H1 (cell line): Measurements from ENCODE around the gene NDUFS8.

Source experiments
- CEBPB ChIP-seq: IDR thresholded peaks from 2 replicates; pipeline ENCODE4 v1.6.1; 2012; ENCODE audit warnings: low read depth, low read length
- CHD2 ChIP-seq: IDR thresholded peaks from 2 replicates; pipeline ENCODE4 v1.6.1; 2012; ENCODE audit warnings: low read length, improper control_type of control experiment
- EZH2 ChIP-seq: fragments of 200-600 bp; sonication (generic); IDR thresholded peaks from 2 replicates; pipeline ENCODE4 v1.7.1; 2012; ENCODE audit warnings: low read depth, mild to moderate bottlenecking, moderate library complexity, low read length, inconsistent platforms; ENCODE audit not compliant: severe bottlenecking
- TEAD4 ChIP-seq: IDR thresholded peaks from 2 replicates; pipeline ENCODE4 v1.6.1; 2012; ENCODE audit warnings: low read depth, low read length, inconsistent platforms, mixed read lengths
- TF ChIP-seq, protein P1 (sequence below), 3 experiments: IDR thresholded peaks; 1 replicate in 2 of 3; 2 replicates in 1 of 3; pipeline versions ENCODE4 v1.5.1 to v1.6.1; 2011; ENCODE audit warnings: low read length in 3 of 3, mild to moderate bottlenecking in 3 of 3, inconsistent platforms in 2 of 3, low read depth in 1 of 3, moderate library complexity in 1 of 3; ENCODE audit not compliant: insufficient read depth in 1 of 3; ENCODE audit errors: control extremely low read depth in 1 of 3
- TF ChIP-seq, protein P2 (sequence below): IDR thresholded peaks from 2 replicates; pipeline ENCODE4 v1.6.1; 2011; ENCODE audit warnings: low read length, improper control_type of control experiment

DNA sequence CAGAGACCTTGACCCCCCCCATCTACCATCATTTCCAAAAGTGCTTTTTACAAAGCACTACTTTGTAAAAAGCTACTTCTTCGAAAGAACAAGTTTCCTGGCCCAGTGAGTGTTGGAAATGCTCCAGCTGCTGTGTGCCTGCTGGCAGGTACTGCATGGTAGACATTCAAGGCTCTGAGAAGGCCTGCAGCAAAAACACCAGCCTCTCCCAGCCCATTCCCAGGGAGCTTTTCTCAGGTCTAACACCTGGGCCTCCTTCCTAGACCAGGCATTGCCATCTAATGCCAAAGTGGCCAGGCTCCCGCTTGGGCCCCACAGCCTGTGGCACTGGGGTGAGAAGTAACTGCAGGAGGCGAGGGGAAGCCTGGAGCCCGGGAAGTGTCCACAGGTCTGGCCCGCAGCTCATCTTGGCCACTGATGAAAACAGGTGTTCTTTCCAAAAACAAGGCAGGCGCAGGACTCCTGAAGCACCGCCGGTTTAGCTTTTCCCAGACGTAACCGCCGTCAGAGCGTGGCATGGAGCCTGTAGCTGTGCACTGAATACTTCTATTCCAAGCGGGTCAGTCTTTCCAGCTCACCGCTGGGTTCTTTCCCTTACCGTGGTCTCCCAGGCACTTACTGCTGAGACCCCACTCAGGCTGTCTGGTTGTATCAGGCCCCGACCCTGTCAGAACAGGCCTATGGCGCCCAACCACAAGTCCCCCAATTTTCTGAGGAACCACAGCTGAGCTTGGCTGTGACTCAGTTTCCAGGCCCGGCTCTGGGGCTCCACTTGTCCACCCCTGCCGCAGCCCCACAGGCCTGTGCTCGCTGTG is 7.1 kb downstream of the NDUFS8 start:
- TF ChIP-seq, protein P1, sequence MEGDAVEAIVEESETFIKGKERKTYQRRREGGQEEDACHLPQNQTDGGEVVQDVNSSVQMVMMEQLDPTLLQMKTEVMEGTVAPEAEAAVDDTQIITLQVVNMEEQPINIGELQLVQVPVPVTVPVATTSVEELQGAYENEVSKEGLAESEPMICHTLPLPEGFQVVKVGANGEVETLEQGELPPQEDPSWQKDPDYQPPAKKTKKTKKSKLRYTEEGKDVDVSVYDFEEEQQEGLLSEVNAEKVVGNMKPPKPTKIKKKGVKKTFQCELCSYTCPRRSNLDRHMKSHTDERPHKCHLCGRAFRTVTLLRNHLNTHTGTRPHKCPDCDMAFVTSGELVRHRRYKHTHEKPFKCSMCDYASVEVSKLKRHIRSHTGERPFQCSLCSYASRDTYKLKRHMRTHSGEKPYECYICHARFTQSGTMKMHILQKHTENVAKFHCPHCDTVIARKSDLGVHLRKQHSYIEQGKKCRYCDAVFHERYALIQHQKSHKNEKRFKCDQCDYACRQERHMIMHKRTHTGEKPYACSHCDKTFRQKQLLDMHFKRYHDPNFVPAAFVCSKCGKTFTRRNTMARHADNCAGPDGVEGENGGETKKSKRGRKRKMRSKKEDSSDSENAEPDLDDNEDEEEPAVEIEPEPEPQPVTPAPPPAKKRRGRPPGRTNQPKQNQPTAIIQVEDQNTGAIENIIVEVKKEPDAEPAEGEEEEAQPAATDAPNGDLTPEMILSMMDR (IDR thresholded peaks at IDR 0.05; ENCODE audit: control extremely low read depth in 1 of 3, insufficient read depth in 1 of 3, low read depth in 1 of 3, low read length in 3 of 3), result no peak
- no peak for TF ChIP-seq EZH2
- no peak for TF ChIP-seq TEAD4
- TF ChIP-seq, protein P2, sequence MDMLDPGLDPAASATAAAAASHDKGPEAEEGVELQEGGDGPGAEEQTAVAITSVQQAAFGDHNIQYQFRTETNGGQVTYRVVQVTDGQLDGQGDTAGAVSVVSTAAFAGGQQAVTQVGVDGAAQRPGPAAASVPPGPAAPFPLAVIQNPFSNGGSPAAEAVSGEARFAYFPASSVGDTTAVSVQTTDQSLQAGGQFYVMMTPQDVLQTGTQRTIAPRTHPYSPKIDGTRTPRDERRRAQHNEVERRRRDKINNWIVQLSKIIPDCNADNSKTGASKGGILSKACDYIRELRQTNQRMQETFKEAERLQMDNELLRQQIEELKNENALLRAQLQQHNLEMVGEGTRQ, result no peak
- no peak for TF ChIP-seq CHD2
- no peak for TF ChIP-seq CEBPB
